GM21390 (cell line): ENCODE measurements around the gene DEFB124.
"Not testable (repeated sequence)": the region's sequence is repeated elsewhere in the genome, so short reads cannot be mapped to it uniquely, and the experiment has no call there.

Source experiments
- ATAC-seq: cut with Tn5 transposase; IDR thresholded peaks from one replicate; pipeline ENCODE4 v1.9.1; 2021; ENCODE audit not compliant: unreplicated experiment

The DEFB124 gene

GRCh38 chr20:31489152-31489551 is 14.2 kb upstream of the DEFB124 start:
- ATAC-seq: no peak

GRCh38 chr20:31488115-31488514 is 13.2 kb upstream of the DEFB124 start:
- ATAC-seq: no peak

- no peak for ATAC-seq
Measured at GRCh38 chr20:31485450-31486339, 10.8 kb upstream of the DEFB124 start.

GRCh38 chr20:31484001-31484400 is 9.1 kb upstream of the DEFB124 start:
- no peak for ATAC-seq

GRCh38 chr20:31476643-31477215 is 1.8 kb upstream of the DEFB124 start:
- ATAC-seq: no peak

GRCh38 chr20:31476294-31476585 is 1.3 kb upstream of the DEFB124 start:
- no peak for ATAC-seq

- ATAC-seq: no peak
Measured at GRCh38 chr20:31475472-31476293, 756 bp upstream of the DEFB124 start.

- peak; percentile 86 for ATAC-seq
Measured at GRCh38 chr20:31474097-31474436, 860 bp downstream of the DEFB124 start.

- ATAC-seq: peak; percentile 18
Measured at GRCh38 chr20:31473331-31474096, 1.4 kb downstream of the DEFB124 start.

- no peak for ATAC-seq
Measured at GRCh38 chr20:31472395-31473330, 2.3 kb downstream of the DEFB124 start.

GRCh38 chr20:31470946-31471345 is 4.0 kb downstream of the DEFB124 start:
- ATAC-seq: not testable (repeated sequence)

- no peak for ATAC-seq
Measured at GRCh38 chr20:31454361-31454760, 20.6 kb downstream of the DEFB124 start.

- ATAC-seq: no peak
Measured at GRCh38 chr20:31452575-31452974, 22.4 kb downstream of the DEFB124 start.

GRCh38 chr20:31449511-31450414 is 25.2 kb downstream of the DEFB124 start:
- ATAC-seq: no peak

GRCh38 chr20:31446084-31446819 is 28.7 kb downstream of the DEFB124 start:
- no peak for ATAC-seq

GRCh38 chr20:31440012-31440659 is 34.8 kb downstream of the DEFB124 start, which contains the start of gene DEFB123:
DEFB123 (plus strand) TSS chr20:31440632; CDS start chr20:31440699, 67 bp downstream.
- no peak for ATAC-seq

- ATAC-seq: no peak
Measured at GRCh38 chr20:31430568-31431115, 44.3 kb downstream of the DEFB124 start.
